HCT116 (cell line): ENCODE results near the gene CCDC154. TPM values are rescaled to one million over a fixed set of nuclear protein-coding genes. Genes with fewer than 3 reads are reported as not detected.

Experiments used
- ATAC-seq: fragments of 200-7000 bp; cut with Tn5 transposase; 2 replicates; pipeline ENCODE4 v1.9.1; 2020; ENCODE audit warnings: mild to moderate bottlenecking, moderate library complexity
- BruUV-seq: library from RNA; stranded (reverse); fragments of 400-500 nt; replicated peaks from 2 replicates; lab custom pipeline; 2021; lab: Mats Ljungman, UMichigan
- CTCF ChIA-PET: fragments of 300-600 bp; sonication (Branson Sonifier 250); formaldehyde crosslinking; loops from one replicate; lab custom pipeline; 2021; ENCODE audit warnings: antibody characterized with exemption; lab: Charles Lee
- POLR2A ChIA-PET: fragments of 300-600, 350-600 bp; sonication (Branson Sonifier 250); formaldehyde crosslinking; loops from one replicate; lab custom pipeline; 2021; ENCODE audit warnings: antibody characterized with exemption; lab: Charles Lee
- RAD21 ChIA-PET, 2 experiments: fragments of 300-600 bp; sonication (Branson Sonifier 250); formaldehyde crosslinking; loops; one replicate each; lab custom pipeline; 2023; ENCODE audit warnings: low total read pairs in 2 of 2; ENCODE audit not compliant: uncharacterized antibody in 2 of 2, unreplicated experiment in 2 of 2, low non-redundant PET in 1 of 2; lab: Charles Lee
- DNase-seq: peaks from one replicate; pipeline ENCODE4 v3.0.0-alpha.2; 2010; ENCODE audit warnings: low read depth, low spot score
- H2AFZ ChIP-seq: fragments of 200-600 bp; shearing (Covaris generic), sonication (generic); 2 replicates; pipeline ENCODE4 v1.6.1; 2017; ENCODE audit warnings: low read depth, mixed run types, mixed read lengths, antibody characterized with exemption, low read length; ENCODE audit not compliant: poor library complexity, severe bottlenecking
- H3K27ac ChIP-seq: 2 replicates; pipeline ENCODE4 v1.5.1; 2012; ENCODE audit warnings: low read depth, low read length
- H3K27me3 ChIP-seq: fragments of 200-600 bp; sonication (generic); 2 replicates; pipeline ENCODE4 v1.6.1; 2016; ENCODE audit warnings: mixed run types, low read length, mixed read lengths; ENCODE audit not compliant: insufficient read depth
- H3K36me3 ChIP-seq, 2 experiments: fragments of 200-500 bp in 1 of 2; fragments of 200-600 bp in 1 of 2; sonication (Bioruptor generic) in 1 of 2; sonication (generic) in 1 of 2; 2 replicates each; pipeline versions ENCODE4 v1.5.1 to v1.6.1; 2014 to 2016; ENCODE audit warnings: low read length in 2 of 2, inconsistent platforms in 1 of 2, mixed read lengths in 1 of 2, mixed run types in 1 of 2; ENCODE audit not compliant: insufficient read depth in 2 of 2, control insufficient read depth in 1 of 2
- H3K4me1 ChIP-seq, 2 experiments: fragments of 200-600 bp in 1 of 2; sonication (generic) in 1 of 2; 2 replicates each; pipeline versions ENCODE4 v1.5.1 to v1.6.1; 2012 to 2017; ENCODE audit warnings: low read length in 2 of 2, inconsistent platforms in 1 of 2, mild to moderate bottlenecking in 1 of 2, mixed read lengths in 1 of 2, mixed run types in 1 of 2, moderate library complexity in 1 of 2; ENCODE audit not compliant: insufficient read depth in 2 of 2, control insufficient read depth in 1 of 2
- H3K4me2 ChIP-seq: fragments of 200-600 bp; sonication (generic); 2 replicates; pipeline ENCODE4 v1.6.1; 2017; ENCODE audit warnings: mixed run types, low read length, mixed read lengths
- H3K4me3 ChIP-seq, 2 experiments: fragments of 200-600 bp in 1 of 2; sonication (generic) in 1 of 2; replicated peaks in 1 of 2; 2 replicates each; pipeline ENCODE4 v1.5.1; 2011 to 2016; ENCODE audit warnings: low read length in 2 of 2, control low read depth in 1 of 2, low read depth in 1 of 2, mild to moderate bottlenecking in 1 of 2, mixed read lengths in 1 of 2, mixed run types in 1 of 2
- H3K79me2 ChIP-seq: fragments of 200-600 bp; sonication (generic); 2 replicates; pipeline ENCODE4 v1.6.1; 2017; ENCODE audit warnings: mild to moderate bottlenecking, mixed run types, low read length, moderate library complexity, mixed read lengths; ENCODE audit not compliant: insufficient read depth
- H3K9ac ChIP-seq: fragments of 200-600 bp; sonication (generic); 2 replicates; pipeline ENCODE4 v1.6.1; 2016; ENCODE audit warnings: low read length, mixed read lengths
- H3K9me2 ChIP-seq: fragments of 200-600 bp; sonication (generic), shearing (Covaris generic); 2 replicates; pipeline ENCODE4 v1.6.1; 2017; ENCODE audit warnings: mixed run types, mild to moderate bottlenecking, moderate library complexity; ENCODE audit not compliant: insufficient read depth
- H3K9me3 ChIP-seq, 2 experiments: fragments of 200-500 bp in 1 of 2; fragments of 200-600 bp in 1 of 2; sonication (Bioruptor generic) in 1 of 2; sonication (generic) in 1 of 2; 2 replicates each; pipeline ENCODE4 v1.6.1; 2014 to 2017; ENCODE audit warnings: low read length in 2 of 2, mixed read lengths in 2 of 2, inconsistent platforms in 1 of 2, low read depth in 1 of 2, mild to moderate bottlenecking in 1 of 2, mixed run types in 1 of 2, moderate library complexity in 1 of 2; ENCODE audit not compliant: control insufficient read depth in 1 of 2, insufficient read depth in 1 of 2
- H4K20me1 ChIP-seq: fragments of 200-600 bp; sonication (generic), shearing (Covaris generic); 2 replicates; pipeline ENCODE4 v1.6.1; 2017; ENCODE audit warnings: mixed run types, mild to moderate bottlenecking, moderate library complexity; ENCODE audit not compliant: insufficient read depth
- CBX3 ChIP-seq: IDR thresholded peaks from 2 replicates; pipeline ENCODE4 v1.6.1; 2012; ENCODE audit warnings: low read depth
- CEBPB ChIP-seq: IDR thresholded peaks from 2 replicates; pipeline ENCODE4 v1.6.1; 2012; ENCODE audit warnings: low read depth
- EGR1 ChIP-seq: IDR thresholded peaks from 2 replicates; pipeline ENCODE4 v1.6.1; 2012; ENCODE audit warnings: low read depth
- EZH2phosphoT487 ChIP-seq: fragments of 200-600 bp; IDR thresholded peaks from 2 replicates; pipeline ENCODE4 v1.6.1; 2018; ENCODE audit warnings: antibody characterized with exemption, borderline replicate concordance
- FOSL1 ChIP-seq: IDR thresholded peaks from 2 replicates; pipeline ENCODE4 v1.6.1; 2012; ENCODE audit warnings: low read depth
- JUND ChIP-seq: IDR thresholded peaks from 2 replicates; pipeline ENCODE4 v1.6.1; 2012
- POLR2A ChIP-seq: IDR thresholded peaks from 2 replicates; pipeline ENCODE4 v1.7.0; 2011; ENCODE audit warnings: borderline replicate concordance; ENCODE audit not compliant: insufficient read depth, insufficient read length; ENCODE audit errors: extremely low read depth
- RAD21 ChIP-seq: IDR thresholded peaks from 2 replicates; pipeline ENCODE4 v1.6.1; 2012; ENCODE audit warnings: low read depth, mild to moderate bottlenecking
- SIN3A ChIP-seq: IDR thresholded peaks from 2 replicates; pipeline ENCODE4 v1.6.1; 2012; ENCODE audit warnings: low read depth
- SP1 ChIP-seq: IDR thresholded peaks from 2 replicates; pipeline ENCODE4 v1.6.1; 2012; ENCODE audit warnings: low read depth
- SRF ChIP-seq: IDR thresholded peaks from 2 replicates; pipeline ENCODE4 v1.6.1; 2012; ENCODE audit warnings: low read depth
- TCF7L2 ChIP-seq: IDR thresholded peaks from 2 replicates; pipeline ENCODE4 v1.7.0; 2011; ENCODE audit warnings: borderline replicate concordance, inconsistent platforms; ENCODE audit not compliant: insufficient read depth, insufficient read length; ENCODE audit errors: extremely low read depth
- ZFX ChIP-seq: fragments of 450-650 bp; IDR thresholded peaks from 2 replicates; pipeline ENCODE4 v1.6.1; 2017
- ZNF274 ChIP-seq: fragments of 200-500 bp; sonication (Bioruptor generic); IDR thresholded peaks from 2 replicates; pipeline ENCODE4 v1.6.1; 2014; ENCODE audit warnings: mild to moderate bottlenecking, low read depth, low read length, inconsistent platforms
- intact Hi-C: fragments of 100-400 bp; cut with micrococcal nuclease; formaldehyde crosslinking; loops from 2 replicates; pipeline ENCODE4 v1.10.0; 2022
- total RNA-seq: library from RNA; stranded (reverse); gene quantifications from one replicate; pipeline ENCODE4 v1.2.1, GENCODE V29; 2021; ENCODE audit not compliant: unreplicated experiment
- TF ChIP-seq, protein P1 (sequence below): IDR thresholded peaks from 2 replicates; pipeline ENCODE4 v1.6.1; 2012
- TF ChIP-seq, protein P2 (sequence below): IDR thresholded peaks from 2 replicates; pipeline ENCODE4 v1.6.1; 2012; ENCODE audit warnings: low read depth
- TF ChIP-seq, protein P3 (sequence below), 3 experiments: fragments of 200-600 bp in 1 of 3; sonication (generic) in 1 of 3; IDR thresholded peaks in 2 of 3; conservative IDR thresholded peaks in 1 of 3; 2 replicates each; pipeline ENCODE4 v1.5.1; 2012 to 2017; ENCODE audit warnings: low read depth in 2 of 3, low read length in 2 of 3, antibody characterized with exemption in 1 of 3, borderline replicate concordance in 1 of 3, control low read depth in 1 of 3, mild to moderate bottlenecking in 1 of 3, mixed read lengths in 1 of 3, mixed run types in 1 of 3, moderate library complexity in 1 of 3; ENCODE audit not compliant: insufficient read depth in 1 of 3
- TF ChIP-seq, protein P4 (sequence below): IDR thresholded peaks from 2 replicates; pipeline ENCODE4 v1.6.1; 2012
- TF ChIP-seq, protein P5 (sequence below): IDR thresholded peaks from 2 replicates; pipeline ENCODE4 v1.6.1; 2011; ENCODE audit warnings: mild to moderate bottlenecking, low read length, moderate library complexity; ENCODE audit not compliant: insufficient replicate concordance; ENCODE audit errors: extremely low read depth

CCDC154 gene
- total RNA-seq, 1 experiment from 2014 or later: 1.7 TPM

DNA sequence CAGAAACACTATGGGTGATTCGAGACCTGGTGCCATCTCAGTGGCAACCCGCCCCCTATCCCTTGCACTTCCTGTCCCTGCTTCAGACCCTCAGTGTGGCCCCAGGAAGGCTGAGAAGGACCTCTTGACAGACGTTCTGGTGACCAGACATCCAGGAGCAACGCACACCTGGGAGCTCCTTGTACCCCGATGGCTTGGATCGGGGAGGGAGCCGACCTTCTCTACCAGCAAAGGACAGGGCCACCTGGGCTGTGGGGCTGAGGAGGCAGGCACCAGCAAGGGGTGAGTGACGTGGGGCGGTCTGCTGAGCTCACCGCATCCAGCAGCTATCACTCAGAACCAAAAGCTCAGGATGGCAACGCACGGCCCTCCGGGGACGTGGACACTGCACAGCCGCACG is 57.0 kb downstream of the CCDC154 start:
- intact Hi-C loops: no loop called here
- Histone ChIP-seq H3K36me3 (no peaks in the 10 kb centered on the region; a peak in 1 of 4 replicates), H3K27me3 (no peaks in the 10 kb centered on the region), H3K4me2 (no peak overlapping the region), H3K9ac (no peak overlapping the region), H3K9me2 (no peaks in the 10 kb centered on the region), H3K9me3 (no peaks in the 10 kb centered on the region), H4K20me1 (no peaks in the 10 kb centered on the region), H3K4me3 (no peak overlapping the region), H3K79me2 (no peaks in the 10 kb centered on the region), H3K27ac (no peak overlapping the region), H3K4me1 (no peaks in the 10 kb centered on the region)
- ChIA-PET RAD21 (no interaction called here), POLR2A (no interaction called here), CTCF (no interaction called here)
- no peak for ATAC-seq
- no peak for DNase-seq
- no TSS peak for BruUV-seq
- TF ChIP-seq JUND (no peak), RAD21 (no peak), FOSL1 (no peak), EGR1 (no peak), SRF (no peak), TCF7L2 (no peak), POLR2A (no peak), EZH2phosphoT487 (no peak), ZNF274 (no peak), CEBPB (no peak), SP1 (no peak), ZFX (no peak), SIN3A (no peak), CBX3 (no peak)
- TF ChIP-seq, protein P1, sequence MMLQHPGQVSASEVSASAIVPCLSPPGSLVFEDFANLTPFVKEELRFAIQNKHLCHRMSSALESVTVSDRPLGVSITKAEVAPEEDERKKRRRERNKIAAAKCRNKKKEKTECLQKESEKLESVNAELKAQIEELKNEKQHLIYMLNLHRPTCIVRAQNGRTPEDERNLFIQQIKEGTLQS: no peak
- TF ChIP-seq, protein P2, sequence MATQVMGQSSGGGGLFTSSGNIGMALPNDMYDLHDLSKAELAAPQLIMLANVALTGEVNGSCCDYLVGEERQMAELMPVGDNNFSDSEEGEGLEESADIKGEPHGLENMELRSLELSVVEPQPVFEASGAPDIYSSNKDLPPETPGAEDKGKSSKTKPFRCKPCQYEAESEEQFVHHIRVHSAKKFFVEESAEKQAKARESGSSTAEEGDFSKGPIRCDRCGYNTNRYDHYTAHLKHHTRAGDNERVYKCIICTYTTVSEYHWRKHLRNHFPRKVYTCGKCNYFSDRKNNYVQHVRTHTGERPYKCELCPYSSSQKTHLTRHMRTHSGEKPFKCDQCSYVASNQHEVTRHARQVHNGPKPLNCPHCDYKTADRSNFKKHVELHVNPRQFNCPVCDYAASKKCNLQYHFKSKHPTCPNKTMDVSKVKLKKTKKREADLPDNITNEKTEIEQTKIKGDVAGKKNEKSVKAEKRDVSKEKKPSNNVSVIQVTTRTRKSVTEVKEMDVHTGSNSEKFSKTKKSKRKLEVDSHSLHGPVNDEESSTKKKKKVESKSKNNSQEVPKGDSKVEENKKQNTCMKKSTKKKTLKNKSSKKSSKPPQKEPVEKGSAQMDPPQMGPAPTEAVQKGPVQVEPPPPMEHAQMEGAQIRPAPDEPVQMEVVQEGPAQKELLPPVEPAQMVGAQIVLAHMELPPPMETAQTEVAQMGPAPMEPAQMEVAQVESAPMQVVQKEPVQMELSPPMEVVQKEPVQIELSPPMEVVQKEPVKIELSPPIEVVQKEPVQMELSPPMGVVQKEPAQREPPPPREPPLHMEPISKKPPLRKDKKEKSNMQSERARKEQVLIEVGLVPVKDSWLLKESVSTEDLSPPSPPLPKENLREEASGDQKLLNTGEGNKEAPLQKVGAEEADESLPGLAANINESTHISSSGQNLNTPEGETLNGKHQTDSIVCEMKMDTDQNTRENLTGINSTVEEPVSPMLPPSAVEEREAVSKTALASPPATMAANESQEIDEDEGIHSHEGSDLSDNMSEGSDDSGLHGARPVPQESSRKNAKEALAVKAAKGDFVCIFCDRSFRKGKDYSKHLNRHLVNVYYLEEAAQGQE: no peak
- TF ChIP-seq, protein P3, sequence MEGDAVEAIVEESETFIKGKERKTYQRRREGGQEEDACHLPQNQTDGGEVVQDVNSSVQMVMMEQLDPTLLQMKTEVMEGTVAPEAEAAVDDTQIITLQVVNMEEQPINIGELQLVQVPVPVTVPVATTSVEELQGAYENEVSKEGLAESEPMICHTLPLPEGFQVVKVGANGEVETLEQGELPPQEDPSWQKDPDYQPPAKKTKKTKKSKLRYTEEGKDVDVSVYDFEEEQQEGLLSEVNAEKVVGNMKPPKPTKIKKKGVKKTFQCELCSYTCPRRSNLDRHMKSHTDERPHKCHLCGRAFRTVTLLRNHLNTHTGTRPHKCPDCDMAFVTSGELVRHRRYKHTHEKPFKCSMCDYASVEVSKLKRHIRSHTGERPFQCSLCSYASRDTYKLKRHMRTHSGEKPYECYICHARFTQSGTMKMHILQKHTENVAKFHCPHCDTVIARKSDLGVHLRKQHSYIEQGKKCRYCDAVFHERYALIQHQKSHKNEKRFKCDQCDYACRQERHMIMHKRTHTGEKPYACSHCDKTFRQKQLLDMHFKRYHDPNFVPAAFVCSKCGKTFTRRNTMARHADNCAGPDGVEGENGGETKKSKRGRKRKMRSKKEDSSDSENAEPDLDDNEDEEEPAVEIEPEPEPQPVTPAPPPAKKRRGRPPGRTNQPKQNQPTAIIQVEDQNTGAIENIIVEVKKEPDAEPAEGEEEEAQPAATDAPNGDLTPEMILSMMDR (IDR thresholded peaks at IDR 0.05 in 2 of 3, conservative IDR thresholded peaks at IDR 0.05 in 1 of 3; ENCODE audit: borderline replicate concordance in 1 of 3, insufficient read depth in 1 of 3, low read depth in 2 of 3, low read length in 2 of 3): no peak
- TF ChIP-seq, protein P4, sequence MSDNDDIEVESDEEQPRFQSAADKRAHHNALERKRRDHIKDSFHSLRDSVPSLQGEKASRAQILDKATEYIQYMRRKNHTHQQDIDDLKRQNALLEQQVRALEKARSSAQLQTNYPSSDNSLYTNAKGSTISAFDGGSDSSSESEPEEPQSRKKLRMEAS: no peak
- TF ChIP-seq, protein P5, sequence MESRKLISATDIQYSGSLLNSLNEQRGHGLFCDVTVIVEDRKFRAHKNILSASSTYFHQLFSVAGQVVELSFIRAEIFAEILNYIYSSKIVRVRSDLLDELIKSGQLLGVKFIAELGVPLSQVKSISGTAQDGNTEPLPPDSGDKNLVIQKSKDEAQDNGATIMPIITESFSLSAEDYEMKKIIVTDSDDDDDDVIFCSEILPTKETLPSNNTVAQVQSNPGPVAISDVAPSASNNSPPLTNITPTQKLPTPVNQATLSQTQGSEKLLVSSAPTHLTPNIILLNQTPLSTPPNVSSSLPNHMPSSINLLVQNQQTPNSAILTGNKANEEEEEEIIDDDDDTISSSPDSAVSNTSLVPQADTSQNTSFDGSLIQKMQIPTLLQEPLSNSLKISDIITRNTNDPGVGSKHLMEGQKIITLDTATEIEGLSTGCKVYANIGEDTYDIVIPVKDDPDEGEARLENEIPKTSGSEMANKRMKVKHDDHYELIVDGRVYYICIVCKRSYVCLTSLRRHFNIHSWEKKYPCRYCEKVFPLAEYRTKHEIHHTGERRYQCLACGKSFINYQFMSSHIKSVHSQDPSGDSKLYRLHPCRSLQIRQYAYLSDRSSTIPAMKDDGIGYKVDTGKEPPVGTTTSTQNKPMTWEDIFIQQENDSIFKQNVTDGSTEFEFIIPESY: no peak
- TF ChIP-seq, all 23 proteins: peak for 0
- no peak overlapping the region for H2AFZ ChIP-seq
